K562 (cell line): Measurements from ENCODE around the gene NOL4L. TPM values are rescaled to one million over a fixed set of nuclear protein-coding genes. Genes with fewer than 3 reads are reported as not detected.

Experiments used
- ATAC-seq: fragments of 200-7000 bp; cut with Tn5 transposase; 3 replicates; pipeline ENCODE4 v1.9.1; 2020; ENCODE audit warnings: moderate library complexity
- BruUV-seq: library from RNA; stranded (reverse); fragments of 400-500 nt; replicated peaks from 2 replicates; lab custom pipeline; 2021; lab: Mats Ljungman, UMichigan
- CTCF ChIA-PET: fragments of 300-600 bp; formaldehyde crosslinking; extraction: SDS; loops from one replicate; lab custom pipeline; 2021; ENCODE audit warnings: low intra/inter-chr PET ratio; lab: Yijun Ruan, JAX
- POLR2A ChIA-PET: fragments of 300-600, 350-650 bp; sonication (Branson Sonifier 250); formaldehyde crosslinking; extraction: SDS; loops from one replicate; lab custom pipeline; 2021; ENCODE audit warnings: antibody characterized with exemption, inconsistent platforms; lab: Yijun Ruan, JAX
- DNase-seq, 4 experiments: peaks; one replicate each; pipeline versions ENCODE4 v3.0.0 to v3.0.0-alpha.2; 2011 to 2018; ENCODE audit warnings: low spot score in 3 of 4, mixed read lengths in 3 of 4; ENCODE audit errors: extremely low read depth in 1 of 4
- FAIRE-seq: peaks from 2 replicates; lab custom pipeline; 2011; peaks lifted over from hg19 to GRCh38; lab: Jason Lieb, UNC
- H2AFZ ChIP-seq: 2 replicates; pipeline ENCODE4 v1.6.0; 2011; ENCODE audit warnings: low read depth, low read length, control low read depth, inconsistent platforms
- H3K27ac ChIP-seq: fragments of 200-600 bp; 3 replicates; pipeline ENCODE4 v1.8.0; 2011; ENCODE audit warnings: low read depth, mild to moderate bottlenecking, control low read depth, inconsistent platforms, low read length, moderate library complexity, mixed read lengths; ENCODE audit errors: extremely low read depth
- H3K27me3 ChIP-seq, 2 experiments: fragments of 300-600 bp in 1 of 2; 2 replicates in 1 of 2; 3 replicates in 1 of 2; pipeline versions ENCODE4 v1.6.0 to v1.8.0; 2011; ENCODE audit warnings: inconsistent platforms in 2 of 2, low read length in 2 of 2, mild to moderate bottlenecking in 1 of 2, mixed read lengths in 1 of 2, moderate library complexity in 1 of 2; ENCODE audit not compliant: control insufficient read depth in 2 of 2, insufficient read depth in 2 of 2
- H3K36me3 ChIP-seq: fragments of 300-600 bp; 3 replicates; pipeline ENCODE4 v1.8.0; 2011; ENCODE audit warnings: mild to moderate bottlenecking, low read length, inconsistent platforms; ENCODE audit not compliant: control insufficient read depth, insufficient read depth
- H3K4me1 ChIP-seq, 2 experiments: fragments of 200-600 bp in 1 of 2; replicated peaks in 1 of 2; 2 replicates in 1 of 2; 3 replicates in 1 of 2; pipeline versions ENCODE4 v1.5.1 to v1.8.0; 2011; ENCODE audit warnings: inconsistent platforms in 2 of 2, low read length in 2 of 2, mild to moderate bottlenecking in 1 of 2, mixed read lengths in 1 of 2, moderate library complexity in 1 of 2; ENCODE audit not compliant: control insufficient read depth in 2 of 2, insufficient read depth in 2 of 2
- H3K4me2 ChIP-seq: 2 replicates; pipeline ENCODE4 v1.6.1; 2011; ENCODE audit warnings: low read length, control low read depth, inconsistent platforms, mixed read lengths; ENCODE audit not compliant: insufficient read depth
- H3K4me3 ChIP-seq: fragments of 200-600 bp; sonication (generic), shearing (Covaris generic); 2 replicates; pipeline ENCODE4 v1.5.1; 2016; ENCODE audit warnings: control low read depth, inconsistent platforms
- H3K79me2 ChIP-seq: fragments of 200-600 bp; 3 replicates; pipeline ENCODE4 v1.8.0; 2011; ENCODE audit warnings: low read length, inconsistent platforms; ENCODE audit not compliant: control insufficient read depth, insufficient read depth
- H3K9ac ChIP-seq, 2 experiments: 2 replicates each; pipeline versions ENCODE4 v1.6.0 to v1.6.1; 2011; ENCODE audit warnings: low read depth in 2 of 2, low read length in 2 of 2, control low read depth in 1 of 2, inconsistent platforms in 1 of 2, mild to moderate bottlenecking in 1 of 2, mixed read lengths in 1 of 2; ENCODE audit not compliant: insufficient read depth in 1 of 2
- H3K9me1 ChIP-seq: one replicate; pipeline ENCODE4 v1.6.0; 2011; ENCODE audit warnings: inconsistent platforms, mild to moderate bottlenecking, low read length, moderate library complexity; ENCODE audit not compliant: control insufficient read depth, insufficient read depth
- H3K9me3 ChIP-seq: replicated peaks from 2 replicates; pipeline ENCODE4 v1.5.1; 2011; ENCODE audit warnings: low read depth, low read length, inconsistent platforms; ENCODE audit not compliant: control insufficient read depth, insufficient read depth
- H4K20me1 ChIP-seq: replicated peaks from 2 replicates; pipeline ENCODE4 v1.6.1; 2011; ENCODE audit warnings: low read length, inconsistent platforms, mixed read lengths; ENCODE audit not compliant: control insufficient read depth, insufficient read depth
- JUN ChIP-seq, 2 experiments: sonication (generic) in 1 of 2; formaldehyde crosslinking in 1 of 2; IDR thresholded peaks; 2 replicates each; pipeline versions ENCODE4 v1.6.1 to v1.8.0; 2012 to 2022; ENCODE audit warnings: borderline replicate concordance in 2 of 2, mild to moderate bottlenecking in 2 of 2, improper control_type of control experiment in 1 of 2, low read depth in 1 of 2, low read length in 1 of 2, missing genetic modification reagents in 1 of 2
- YY1 ChIP-seq, 3 experiments: IDR thresholded peaks; 2 replicates each; pipeline ENCODE4 v1.6.1; 2011; ENCODE audit warnings: low read length in 2 of 3, mild to moderate bottlenecking in 2 of 3, moderate library complexity in 2 of 3, borderline replicate concordance in 1 of 3, control low read depth in 1 of 3, low read depth in 1 of 3; ENCODE audit not compliant: insufficient read depth in 3 of 3, insufficient replicate concordance in 2 of 3, control insufficient read depth in 1 of 3, insufficient read length in 1 of 3; ENCODE audit errors: extremely low read depth in 1 of 3
- ZBTB40 ChIP-seq, 2 experiments: fragments of 450-650 bp in 1 of 2; sonication (generic) in 1 of 2; formaldehyde crosslinking in 1 of 2; IDR thresholded peaks; 2 replicates each; pipeline versions ENCODE4 v1.7.1 to v1.9.0; 2016 to 2022; ENCODE audit warnings: inconsistent platforms in 1 of 2, mild to moderate bottlenecking in 1 of 2, missing genetic modification reagents in 1 of 2
- WGBS: fragments of 100-300 bp; shearing (Covaris generic); methylation state at CpG from one replicate; pipeline ENCODE4 v1.1.6; 2016; ENCODE audit warnings: low coverage, mixed read lengths; ENCODE audit not compliant: insufficient coverage; ENCODE audit errors: missing lambda C conversion rate; 5-methylcytosine and 5-hydroxymethylcytosine counted together
- in situ Hi-C: fragments of 300-500 bp; cut with MboI; formaldehyde crosslinking; loops from 4 replicates; pipeline ENCODE4 v1.15.0; 2018; ENCODE audit warnings: inconsistent platforms, mixed read lengths
- intact Hi-C: fragments of 100-400 bp; cut with micrococcal nuclease; formaldehyde crosslinking; loops from 2 replicates; pipeline ENCODE4 v1.14.2; 2022
- polyA plus RNA-seq, 8 experiments: library from polyadenylated mRNA; depleted of rRNA in 4 of 8; stranded (reverse) in 5 of 8; unstranded in 3 of 8; fragments of >200 nt; fragmentation: Nextera tagmentation in 2 of 8; fragmentation: Illumina TruSeq in 1 of 8; extraction: Ambion mirVana in 2 of 8; extraction: Trizol in 1 of 8; gene quantifications; 2 replicates each; pipeline versions ENCODE4 v1.2.1 to v1.2.3, GENCODE V29; 2011 to 2014; ENCODE audit warnings: inconsistent platforms in 1 of 8, missing spikeins in 1 of 8
- total RNA-seq, 7 experiments: library from RNA; depleted of rRNA in 6 of 7; stranded (reverse); fragments of >200 nt in 6 of 7; fragmentation: Illumina TruSeq in 2 of 7; extraction: Trizol in 2 of 7; gene quantifications; 2 replicates each; pipeline versions ENCODE4 v1.2.1 to v1.2.3, GENCODE V29; 2011 to 2021; ENCODE audit warnings: low replicate concordance in 1 of 7

NOL4L gene
- total and polyA plus RNA-seq, 9 of the 15 experiments (the other 6 are each of a cell fraction or from before 2014, with no cell fraction given), result 5.1 to 36.2 (median 13.6) TPM

- H3K4me1 ChIP-seq, result peaks cover 4 to 42% of the 10 kb centered on the region in 2 experiments; a peak in 3 of 5 replicates
- H3K36me3 ChIP-seq, result peaks cover 12% of the 10 kb centered on the region; the same call in 2 of the 3 replicates
- TF ChIP-seq ZBTB40 (IDR thresholded peaks at IDR 0.05) (no peak), ZBTB40 (CRISPR knock-in tag; IDR thresholded peaks at IDR 0.05) (0 out of 2 replicates have a peak, but pooled peaks have one; percentile 16), YY1 (IDR thresholded peaks at IDR 0.05; ENCODE audit: borderline replicate concordance in 1 of 3, control insufficient read depth in 1 of 3, extremely low read depth in 1 of 3, insufficient read depth in 3 of 3, insufficient read length in 1 of 3, insufficient replicate concordance in 2 of 3, low read depth in 1 of 3, low read length in 2 of 3) (peak in 1 of 3 experiments; percentile 45), JUN (IDR thresholded peaks at IDR 0.05; ENCODE audit: borderline replicate concordance, low read depth, low read length) (no peak), JUN (CRISPR knock-in tag; IDR thresholded peaks at IDR 0.05; ENCODE audit: borderline replicate concordance) (no peak)
- no peak overlapping the region for H3K4me2 ChIP-seq
- 59% methylated on average over 6 of the region's 6 CpGs for WGBS
- in situ Hi-C loops (no loop called here), intact Hi-C loops (no loop called here)
- no peaks in the 10 kb centered on the region for H3K27me3 ChIP-seq
- peak; percentile 48 for ATAC-seq
- no peak for FAIRE-seq
- DNase-seq, result peak in 1 of 4 experiments; percentile 32
- ChIA-PET CTCF (no interaction called here), POLR2A (interaction anchor here (0.7 to 1.5 kb wide), 6 partner anchors 9 to 105 kb away, joined by 3 to 6 read pairs (median 4); no protein-coding TSS in a partner anchor)
- H3K9ac ChIP-seq, result peak overlapping the region in 1 of 2 experiments; percentile 47; a peak in 1 of 4 replicates
- no peaks in the 10 kb centered on the region for H3K9me3 ChIP-seq
- peaks cover 7% of the 10 kb centered on the region; the same call in 2 of the 3 replicates for H3K79me2 ChIP-seq
- peaks cover 14% of the 10 kb centered on the region for H3K9me1 ChIP-seq
- no peak overlapping the region for H2AFZ ChIP-seq
- no peak overlapping the region for H3K27ac ChIP-seq
- H4K20me1 ChIP-seq, result 0 out of 2 replicates have a peak, but pooled peaks cover 6% of the 10 kb centered on the region
- no peak overlapping the region for H3K4me3 ChIP-seq
- BruUV-seq, result no TSS peak
These were observed 26.7 kb upstream of the NOL4L start for GRCh38 chr20:32611868-32612267.
